CD14-positive monocyte (primary cell): ENCODE data around the gene TUBB3. TPM values are rescaled to one million over a fixed set of nuclear protein-coding genes. Genes with fewer than 3 reads are reported as not detected.

ENCODE experiments used
- DNase-seq, 3 donors: peaks; one replicate each; pipeline ENCODE4 v3.0.0-alpha.2; 2011 to 2022
- H2AFZ ChIP-seq: 2 replicates; pipeline ENCODE4 v1.6.0; 2012; ENCODE audit warnings: mild to moderate bottlenecking, low read depth, low read length, inconsistent platforms; ENCODE audit not compliant: insufficient read depth, poor library complexity, severe bottlenecking
- H3K27ac ChIP-seq, 2 donors: 1 replicate in 1 of 2; 2 replicates in 1 of 2; pipeline ENCODE4 v1.5.1; 2012 to 2013; ENCODE audit warnings: low read length in 2 of 2, control low read depth in 1 of 2, inconsistent platforms in 1 of 2, low read depth in 1 of 2, mild to moderate bottlenecking in 1 of 2
- H3K27me3 ChIP-seq, 2 donors: one replicate each; pipeline versions ENCODE4 v1.6.0 to v1.6.1; 2011 to 2013; ENCODE audit warnings: low read length in 2 of 2; ENCODE audit not compliant: control insufficient read depth in 2 of 2, insufficient read depth in 2 of 2
- H3K36me3 ChIP-seq, 2 donors: replicated peaks in 1 of 2; 1 replicate in 1 of 2; 2 replicates in 1 of 2; pipeline versions ENCODE4 v1.5.1 to v1.6.1; 2012 to 2013; ENCODE audit warnings: low read length in 2 of 2, control low read depth in 1 of 2, inconsistent platforms in 1 of 2, mild to moderate bottlenecking in 1 of 2; ENCODE audit not compliant: insufficient read depth in 2 of 2, control insufficient read depth in 1 of 2
- H3K4me1 ChIP-seq, 2 donors: 1 replicate in 1 of 2; 2 replicates in 1 of 2; pipeline versions ENCODE4 v1.5.1 to v1.6.1; 2012 to 2013; ENCODE audit warnings: low read length in 2 of 2, control low read depth in 1 of 2, inconsistent platforms in 1 of 2, mild to moderate bottlenecking in 1 of 2, moderate library complexity in 1 of 2; ENCODE audit not compliant: insufficient read depth in 2 of 2, control insufficient read depth in 1 of 2
- H3K4me2 ChIP-seq: replicated peaks from 2 replicates; pipeline ENCODE3; 2012; ENCODE audit warnings: low read length, moderate library complexity, mild to moderate bottlenecking; ENCODE audit not compliant: poor library complexity, severe bottlenecking; ENCODE audit errors: extremely low read depth
- H3K4me3 ChIP-seq, 3 experiments: fragments of 200-600 bp in 1 of 3; sonication (generic) in 1 of 3; replicated peaks in 1 of 3; 1 replicate in 2 of 3; 2 replicates in 1 of 3; pipeline ENCODE4 v1.5.1; 2011 to 2013; ENCODE audit warnings: low read length in 3 of 3, mild to moderate bottlenecking in 3 of 3, control low read depth in 2 of 3, low read depth in 2 of 3, inconsistent platforms in 1 of 3, moderate library complexity in 1 of 3
- H3K79me2 ChIP-seq: 2 replicates; pipeline ENCODE4 v1.6.0; 2012; ENCODE audit warnings: mild to moderate bottlenecking, control low read depth, inconsistent platforms, low read length, moderate library complexity; ENCODE audit not compliant: insufficient read depth
- H3K9ac ChIP-seq: 2 replicates; pipeline ENCODE4 v1.6.0; 2017; ENCODE audit warnings: low read length, mild to moderate bottlenecking; ENCODE audit not compliant: insufficient read depth, poor library complexity, severe bottlenecking
- H3K9me3 ChIP-seq, 2 donors: replicated peaks in 1 of 2; 1 replicate in 1 of 2; 2 replicates in 1 of 2; pipeline versions ENCODE4 v1.5.1 to v1.6.1; 2012 to 2013; ENCODE audit warnings: low read length in 2 of 2, control low read depth in 1 of 2; ENCODE audit not compliant: control insufficient read depth in 1 of 2, insufficient read depth in 1 of 2
- H4K20me1 ChIP-seq: 2 replicates; pipeline ENCODE4 v1.6.0; 2012; ENCODE audit warnings: mild to moderate bottlenecking, low read length, control low read depth, moderate library complexity; ENCODE audit not compliant: insufficient read depth
- H3K27ac Mint-ChIP-seq, 7 donors: one replicate each; pipeline ENCODE4 v1.8.0; 2020; ENCODE audit warnings: mild to moderate bottlenecking in 7 of 7, mixed read lengths in 7 of 7, moderate library complexity in 6 of 7, inconsistent platforms in 2 of 7
- H3K27me3 Mint-ChIP-seq, 3 donors: one replicate each; pipeline ENCODE4 v1.8.0; 2021 to 2022; ENCODE audit warnings: low read depth in 3 of 3, mild to moderate bottlenecking in 3 of 3, mixed read lengths in 3 of 3, moderate library complexity in 3 of 3, inconsistent platforms in 1 of 3
- H3K36me3 Mint-ChIP-seq, 2 donors: one replicate each; pipeline ENCODE4 v1.8.0; 2020; ENCODE audit warnings: mixed read lengths in 2 of 2, inconsistent platforms in 1 of 2, mild to moderate bottlenecking in 1 of 2
- H3K4me1 Mint-ChIP-seq: one replicate; pipeline ENCODE4 v1.8.0; 2020; ENCODE audit warnings: mild to moderate bottlenecking, mixed read lengths
- H3K4me3 Mint-ChIP-seq, 2 donors: one replicate each; pipeline ENCODE4 v1.8.0; 2020; ENCODE audit warnings: mild to moderate bottlenecking in 2 of 2, mixed read lengths in 2 of 2, moderate library complexity in 1 of 2
- H3K9me3 Mint-ChIP-seq, 7 donors: one replicate each; pipeline ENCODE4 v1.8.0; 2020 to 2022; ENCODE audit warnings: mixed read lengths in 7 of 7, mild to moderate bottlenecking in 6 of 7, moderate library complexity in 6 of 7, inconsistent platforms in 2 of 7
- WGBS: methylation state at CpG from one replicate; pipeline ENCODE4 v1.1.5; 2013; ENCODE audit warnings: missing lambda C conversion rate; ENCODE audit not compliant: insufficient coverage; 5-methylcytosine and 5-hydroxymethylcytosine counted together
- intact Hi-C, 2 donors: fragments of 100-400 bp; cut with micrococcal nuclease; formaldehyde crosslinking; loops; one replicate each; pipeline versions ENCODE4 v1.15.0 to v1.15.1; 2023
- polyA plus RNA-seq, 3 donors: library from polyadenylated mRNA; depleted of rRNA in 1 of 3; unstranded in 2 of 3; stranded (reverse) in 1 of 3; fragments of 300-500 nt in 2 of 3; fragments of >200 nt in 1 of 3; fragmentation: Illumina TruSeq in 2 of 3; gene quantifications; 1 replicate in 2 of 3; 2 replicates in 1 of 3; pipeline ENCODE4 v1.2.3, GENCODE V29; 2012 to 2021
- TF ChIP-seq, protein P1 (sequence below): fragments of 200-600 bp; IDR thresholded peaks from one replicate; pipeline ENCODE4 v1.8.0; 2022; ENCODE audit warnings: antibody characterized with exemption, mild to moderate bottlenecking

Gene TUBB3
- polyA plus RNA-seq, 3 donors = 2.9 TPM; not detected in 2

DNA sequence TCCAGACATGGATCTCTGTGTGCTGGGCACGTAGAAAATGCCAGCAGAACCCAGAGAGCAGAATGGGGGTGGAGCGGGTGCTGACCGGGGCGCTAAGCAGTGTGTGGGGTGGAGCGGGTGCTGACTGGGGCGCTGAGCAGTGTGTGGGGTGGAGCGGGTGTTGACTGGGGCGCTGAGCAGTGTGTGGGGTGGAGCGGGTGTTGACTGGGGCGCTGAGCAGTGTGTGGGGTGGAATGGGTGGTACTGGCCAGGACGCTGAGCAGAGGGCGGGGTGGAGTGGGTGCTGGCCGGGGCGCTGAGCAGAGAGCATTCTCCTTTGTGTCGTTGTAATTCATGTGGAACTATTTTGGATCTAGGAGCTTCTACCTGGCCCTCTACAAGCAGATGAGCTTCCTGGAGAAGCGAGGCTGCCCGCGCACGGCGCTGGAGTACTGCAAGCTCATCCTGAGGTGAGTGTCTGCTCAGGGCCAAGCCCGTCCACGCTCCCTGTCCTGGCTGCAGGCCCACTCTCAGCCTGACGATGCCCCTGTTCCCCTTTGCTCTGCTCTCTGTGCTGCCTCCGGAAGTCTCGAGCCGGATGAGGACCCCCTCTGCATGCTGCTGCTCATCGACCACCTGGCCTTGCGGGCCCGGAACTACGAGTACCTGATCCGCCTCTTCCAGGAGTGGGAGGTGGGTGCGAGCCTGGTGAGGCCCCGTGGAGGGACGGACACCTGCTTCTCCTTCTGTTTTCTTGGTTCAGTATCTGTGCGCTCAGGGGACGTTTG is 24.8 kb upstream of the TUBB3 start:
- no peaks in the 10 kb centered on the region for H3K79me2 ChIP-seq
- 96% methylated on average over 27 of the region's 36 CpGs for WGBS
- DNase-seq = no peak
- H3K4me2 ChIP-seq = no peak overlapping the region
- TF ChIP-seq, protein P1, sequence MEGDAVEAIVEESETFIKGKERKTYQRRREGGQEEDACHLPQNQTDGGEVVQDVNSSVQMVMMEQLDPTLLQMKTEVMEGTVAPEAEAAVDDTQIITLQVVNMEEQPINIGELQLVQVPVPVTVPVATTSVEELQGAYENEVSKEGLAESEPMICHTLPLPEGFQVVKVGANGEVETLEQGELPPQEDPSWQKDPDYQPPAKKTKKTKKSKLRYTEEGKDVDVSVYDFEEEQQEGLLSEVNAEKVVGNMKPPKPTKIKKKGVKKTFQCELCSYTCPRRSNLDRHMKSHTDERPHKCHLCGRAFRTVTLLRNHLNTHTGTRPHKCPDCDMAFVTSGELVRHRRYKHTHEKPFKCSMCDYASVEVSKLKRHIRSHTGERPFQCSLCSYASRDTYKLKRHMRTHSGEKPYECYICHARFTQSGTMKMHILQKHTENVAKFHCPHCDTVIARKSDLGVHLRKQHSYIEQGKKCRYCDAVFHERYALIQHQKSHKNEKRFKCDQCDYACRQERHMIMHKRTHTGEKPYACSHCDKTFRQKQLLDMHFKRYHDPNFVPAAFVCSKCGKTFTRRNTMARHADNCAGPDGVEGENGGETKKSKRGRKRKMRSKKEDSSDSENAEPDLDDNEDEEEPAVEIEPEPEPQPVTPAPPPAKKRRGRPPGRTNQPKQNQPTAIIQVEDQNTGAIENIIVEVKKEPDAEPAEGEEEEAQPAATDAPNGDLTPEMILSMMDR = no peak
- H3K27me3 ChIP-seq = no peaks in the 10 kb centered on the region
- no peak overlapping the region for H2AFZ ChIP-seq
- H3K9ac ChIP-seq = no peak overlapping the region
- Mint-ChIP-seq H3K4me1 (no peaks in the 10 kb centered on the region), H3K27ac (peak overlapping the region in 1 of 7 donors; percentile 53), H3K27me3 (no peaks in the 10 kb centered on the region), H3K9me3 (peaks cover 0 to 2% (median 0%) of the 10 kb centered on the region in 7 donors), H3K4me3 (no peak overlapping the region), H3K36me3 (peaks cover 62 to 85% of the 10 kb centered on the region in 2 donors)
- no peak overlapping the region for H3K27ac ChIP-seq
- peaks cover 74% of the 10 kb centered on the region for H4K20me1 ChIP-seq
- H3K4me3 ChIP-seq = no peak overlapping the region
- H3K36me3 ChIP-seq = peaks cover 77 to 88% of the 10 kb centered on the region in 2 donors
- no peaks in the 10 kb centered on the region for H3K9me3 ChIP-seq
- no peaks in the 10 kb centered on the region for H3K4me1 ChIP-seq
- intact Hi-C loops = no loop called here

DNA sequence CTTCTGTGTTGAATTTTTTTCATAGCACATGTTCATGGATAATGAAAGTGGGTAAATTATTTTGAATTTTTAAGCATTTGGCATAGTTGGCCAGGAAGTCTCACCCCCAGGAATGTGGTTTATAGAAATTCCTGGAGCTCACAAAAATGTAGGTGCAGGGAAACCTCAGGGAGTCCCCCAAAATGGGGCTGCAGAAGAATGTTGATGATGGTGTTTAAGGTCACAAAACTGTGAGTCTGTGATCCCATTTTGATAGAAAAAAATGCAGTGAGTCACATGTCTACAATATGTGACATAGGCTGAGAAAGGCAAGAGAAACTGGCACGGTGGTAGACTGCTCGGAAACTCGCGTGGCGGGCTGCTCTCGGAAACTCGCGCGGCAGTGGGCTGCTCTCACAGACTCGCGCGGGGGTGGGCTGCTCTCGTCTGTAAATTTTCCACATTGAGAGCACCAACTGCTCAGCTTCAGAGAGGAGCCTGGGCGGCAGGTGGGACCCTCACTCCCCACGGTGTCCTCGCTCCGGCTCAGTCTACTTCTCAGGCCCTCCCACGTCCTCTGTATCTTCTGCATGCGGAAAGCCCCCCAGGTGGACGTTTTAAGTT is 23.2 kb upstream of the TUBB3 start:
- H3K4me2 ChIP-seq = no peak overlapping the region
- H3K27ac ChIP-seq = no peak overlapping the region
- no peak for DNase-seq
- TF ChIP-seq, protein P1 = no peak
- Mint-ChIP-seq H3K36me3 (peaks cover 62 to 89% of the 10 kb centered on the region in 2 donors), H3K27ac (no peak overlapping the region), H3K4me1 (no peaks in the 10 kb centered on the region), H3K27me3 (no peaks in the 10 kb centered on the region), H3K9me3 (peaks cover 0 to 2% (median 0%) of the 10 kb centered on the region in 7 donors), H3K4me3 (no peak overlapping the region)
- no peak overlapping the region for H3K9ac ChIP-seq
- H3K27me3 ChIP-seq = no peaks in the 10 kb centered on the region
- peaks cover 73% of the 10 kb centered on the region for H4K20me1 ChIP-seq
- H3K4me3 ChIP-seq = no peak overlapping the region
- 98% methylated on average over 16 of the region's 20 CpGs for WGBS
- no peaks in the 10 kb centered on the region for H3K4me1 ChIP-seq
- H3K9me3 ChIP-seq = no peaks in the 10 kb centered on the region
- H2AFZ ChIP-seq = no peak overlapping the region
- intact Hi-C loops = no loop called here
- H3K36me3 ChIP-seq = peaks cover 79 to 88% of the 10 kb centered on the region in 2 donors
- no peaks in the 10 kb centered on the region for H3K79me2 ChIP-seq
